CD4-positive, alpha-beta T cell treated with Interleukin-12 subunit alpha and Interleukin-12 subunit beta, for 1 hour (primary cell): ENCODE results near the gene MRPS35.
"Not testable (repeated sequence)": the region's sequence is repeated elsewhere in the genome, so short reads cannot be mapped to it uniquely, and the experiment has no call there.

Experiments
- DNase-seq: peaks from one replicate; pipeline ENCODE4 v3.0.0-alpha.2; 2020

Gene MRPS35

GRCh38 chr12:27709932-27710591 lies 570 bp upstream of the MRPS35 start:
- DNase-seq: peak; percentile 36

- DNase-seq: peak; percentile 11
Observed at GRCh38 chr12:27711317-27711682, 668 bp downstream of the MRPS35 start.

GRCh38 chr12:27711967-27712366 lies 1.3 kb downstream of the MRPS35 start:
- DNase-seq: no peak

- DNase-seq: no peak
Observed at GRCh38 chr12:27723212-27723611, 12.6 kb downstream of the MRPS35 start.

GRCh38 chr12:27730097-27730588 lies 19.5 kb downstream of the MRPS35 start:
- no peak for DNase-seq

GRCh38 chr12:27732281-27732680 lies 21.6 kb downstream of the MRPS35 start:
- peak; percentile 1 for DNase-seq

- peak; percentile 47 for DNase-seq
Observed at GRCh38 chr12:27733052-27733656, 22.5 kb downstream of the MRPS35 start.

GRCh38 chr12:27733791-27734190 lies 23.2 kb downstream of the MRPS35 start:
- no peak for DNase-seq

- not testable (repeated sequence) for DNase-seq
Observed at GRCh38 chr12:27734321-27734720, 23.7 kb downstream of the MRPS35 start.

GRCh38 chr12:27743601-27744000 lies 33.0 kb downstream of the MRPS35 start:
- no peak for DNase-seq

- not testable (repeated sequence) for DNase-seq
Observed at GRCh38 chr12:27745734-27746133, 35.1 kb downstream of the MRPS35 start.

GRCh38 chr12:27747111-27747820 lies 36.6 kb downstream of the MRPS35 start:
- DNase-seq: no peak

GRCh38 chr12:27751386-27752047 lies 40.9 kb downstream of the MRPS35 start:
- DNase-seq: no peak

- DNase-seq: no peak
Observed at GRCh38 chr12:27754795-27755194, 44.2 kb downstream of the MRPS35 start.

- no peak for DNase-seq
Observed at GRCh38 chr12:27756670-27757195, 46.1 kb downstream of the MRPS35 start.

GRCh38 chr12:27762757-27763156 lies 52.1 kb downstream of the MRPS35 start:
- no peak for DNase-seq

- no peak for DNase-seq
Observed at GRCh38 chr12:27766587-27766986, 56.0 kb downstream of the MRPS35 start.

GRCh38 chr12:27769142-27769673 lies 58.6 kb downstream of the MRPS35 start:
- no peak for DNase-seq

GRCh38 chr12:27771481-27772327 lies 61.1 kb downstream of the MRPS35 start:
- no peak for DNase-seq

GRCh38 chr12:27772328-27773049 lies 61.9 kb downstream of the MRPS35 start:
- no peak for DNase-seq

- DNase-seq: no peak
Observed at GRCh38 chr12:27777141-27777540, 66.5 kb downstream of the MRPS35 start.
